ENCODE results near the gene COPZ2. TPM values are rescaled to one million over a fixed set of nuclear protein-coding genes. Genes with fewer than 3 reads are reported as not detected.
A peak's percentile ranks its signal among the peaks of the same experiment; 100 is the strongest.

Gene COPZ2
- total and polyA plus RNA-seq, 9 of the 15 experiments (the other 6 are each of a cell fraction or from before 2014, with no cell fraction given), result 0.22 to 0.49 TPM; not detected in 7

DNA sequence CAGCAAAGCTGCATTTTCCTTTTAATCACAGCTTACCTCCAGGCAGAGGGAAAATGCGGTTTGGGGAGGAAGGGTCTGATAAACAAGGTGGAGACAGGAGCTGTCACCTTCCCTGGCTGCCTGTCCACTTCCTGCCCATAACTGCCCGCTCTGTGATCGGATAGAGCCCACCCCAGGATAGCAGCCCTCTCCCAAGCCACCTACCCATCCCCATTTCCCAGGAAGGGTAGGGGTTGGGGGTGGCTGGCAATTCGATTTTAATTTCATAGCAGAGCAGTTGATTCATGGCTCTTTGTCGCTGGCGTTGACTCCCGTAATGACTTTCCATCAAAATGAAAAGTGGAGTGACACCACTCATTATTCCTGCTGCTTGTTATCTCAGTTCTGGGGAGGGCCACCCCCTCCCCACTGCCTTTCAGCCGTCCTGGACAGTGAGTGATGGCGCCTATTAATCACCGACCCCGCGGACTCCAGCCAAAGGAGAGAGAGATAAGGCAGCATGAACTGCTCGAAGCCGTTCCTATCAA is 55.4 kb downstream of the COPZ2 start (continued):
- TF ChIP-seq, protein P1, sequence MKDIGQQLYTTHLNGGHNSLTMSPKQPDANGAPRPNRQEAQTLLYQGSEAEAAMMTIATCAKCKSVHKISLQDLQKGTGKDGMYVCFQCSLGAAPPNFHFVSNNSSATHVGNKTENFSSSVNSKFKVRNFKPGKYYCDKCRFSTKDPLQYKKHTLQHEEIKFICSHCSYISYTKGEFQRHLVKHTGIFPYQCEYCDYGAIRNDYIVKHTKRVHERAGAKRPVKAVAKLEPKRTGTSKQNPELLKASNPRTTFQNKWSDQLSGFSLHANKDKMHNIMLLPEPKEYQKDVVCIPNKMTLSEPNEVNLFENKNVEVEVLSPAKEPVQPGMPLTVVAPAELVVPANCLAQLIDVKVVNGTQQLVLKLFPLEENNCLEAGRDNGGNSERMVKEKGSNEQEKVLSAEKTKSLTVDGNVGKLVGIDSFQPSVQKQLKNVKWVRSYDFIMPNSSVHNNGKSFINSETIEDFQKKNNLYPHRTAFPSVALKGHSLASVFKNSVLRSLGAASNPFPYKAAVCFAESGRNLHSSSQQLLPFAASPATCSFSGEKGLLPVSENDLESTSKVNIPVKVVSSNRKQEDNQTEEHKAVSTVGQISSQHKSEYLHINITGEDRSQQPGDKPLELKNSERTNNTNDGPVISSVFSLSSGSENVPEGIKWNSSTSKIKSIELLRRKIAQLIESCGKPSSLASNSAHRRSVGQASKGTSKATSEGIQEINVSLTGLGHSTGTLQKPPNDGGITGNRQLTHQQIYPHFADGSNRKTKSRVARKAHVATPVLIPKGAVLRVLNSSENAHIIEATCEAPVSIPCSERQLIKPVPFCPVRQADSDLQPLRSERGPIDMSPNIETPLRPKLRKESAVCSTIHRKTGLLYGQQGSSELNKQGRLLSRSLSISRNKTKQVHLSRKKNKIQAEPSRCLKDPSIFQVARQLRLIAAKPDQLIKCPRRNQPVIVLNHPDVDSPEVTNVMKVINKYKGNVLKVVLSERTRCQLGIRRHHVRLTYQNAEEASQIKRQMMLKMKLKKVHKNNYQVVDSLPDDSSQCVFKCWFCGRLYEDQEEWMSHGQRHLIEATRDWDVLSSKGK (CRISPR knock-in tag; IDR thresholded peaks at IDR 0.05), result no peak
- no peak for TF ChIP-seq ZKSCAN1 (IDR thresholded peaks at IDR 0.05; ENCODE audit: low read depth, low read length)
- TF ChIP-seq, protein P2, sequence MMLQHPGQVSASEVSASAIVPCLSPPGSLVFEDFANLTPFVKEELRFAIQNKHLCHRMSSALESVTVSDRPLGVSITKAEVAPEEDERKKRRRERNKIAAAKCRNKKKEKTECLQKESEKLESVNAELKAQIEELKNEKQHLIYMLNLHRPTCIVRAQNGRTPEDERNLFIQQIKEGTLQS (IDR thresholded peaks at IDR 0.05), result 0 out of 2 replicates have a peak, but pooled peaks have one; percentile 22
- TF ChIP-seq, protein P2 (CRISPR knock-in tag; conservative IDR thresholded peaks at IDR 0.05), result no peak
- 0 out of 2 replicates have a peak, but pooled peaks have one; percentile 47 for TF ChIP-seq CTBP1 (IDR thresholded peaks at IDR 0.05; ENCODE audit: borderline replicate concordance)
- TF ChIP-seq ELF1 (tag; IDR thresholded peaks at IDR 0.05), result no peak
- TF ChIP-seq ZNF253 (CRISPR knock-in tag; conservative IDR thresholded peaks at IDR 0.05), result no peak
- TF ChIP-seq C11orf30 (IDR thresholded peaks at IDR 0.05; ENCODE audit: low read depth), result no peak
- peak in 1 of 2 experiments; percentile 51; a peak in 2 of 4 replicates for TF ChIP-seq TRIM24 (IDR thresholded peaks at IDR 0.05)
- peak; percentile 35; the same call in 1 of the 2 replicates for TF ChIP-seq ZBED1 (IDR thresholded peaks at IDR 0.05)
- TF ChIP-seq CAMTA2 (CRISPR knock-in tag; conservative IDR thresholded peaks at IDR 0.05), result 0 out of 2 replicates have a peak, but pooled peaks have one; percentile 21
- no peak for TF ChIP-seq ZNF232 (CRISPR knock-in tag; IDR thresholded peaks at IDR 0.05)
- TF ChIP-seq, protein P3, sequence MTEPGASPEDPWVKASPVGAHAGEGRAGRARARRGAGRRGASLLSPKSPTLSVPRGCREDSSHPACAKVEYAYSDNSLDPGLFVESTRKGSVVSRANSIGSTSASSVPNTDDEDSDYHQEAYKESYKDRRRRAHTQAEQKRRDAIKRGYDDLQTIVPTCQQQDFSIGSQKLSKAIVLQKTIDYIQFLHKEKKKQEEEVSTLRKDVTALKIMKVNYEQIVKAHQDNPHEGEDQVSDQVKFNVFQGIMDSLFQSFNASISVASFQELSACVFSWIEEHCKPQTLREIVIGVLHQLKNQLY (CRISPR knock-in tag; conservative IDR thresholded peaks at IDR 0.05), result no peak

Data from K562 (cell line).